SK-N-SH (cell line): ENCODE measurements around the gene MON1B. TPM values are rescaled to one million over a fixed set of nuclear protein-coding genes. Genes with fewer than 3 reads are reported as not detected.
"Not testable (repeated sequence)": the region's sequence is repeated elsewhere in the genome, so short reads cannot be mapped to it uniquely, and the experiment has no call there.

Experiments
- CTCF ChIA-PET: fragments of 300-600, 350-600 bp; formaldehyde crosslinking; extraction: SDS; loops from one replicate; lab custom pipeline; 2021; lab: Yijun Ruan, JAX
- POLR2A ChIA-PET: fragments of 350-600 bp; sonication (Branson Sonifier 250); formaldehyde crosslinking; extraction: SDS; loops from one replicate; lab custom pipeline; 2020; ENCODE audit warnings: antibody characterized with exemption, inconsistent platforms; lab: Yijun Ruan, JAX
- DNase-seq: peaks from one replicate; pipeline ENCODE4 v3.0.0; 2012
- H2AFZ ChIP-seq: fragments of 200-600 bp; sonication (generic); 2 replicates; pipeline ENCODE4 v1.8.1; 2016; ENCODE audit warnings: antibody characterized with exemption, mild to moderate bottlenecking, low read depth
- H3F3A ChIP-seq: fragments of 200-600 bp; sonication (generic); replicated peaks from 2 replicates; pipeline ENCODE3; 2016; ENCODE audit warnings: antibody characterized with exemption, mild to moderate bottlenecking; ENCODE audit not compliant: insufficient read depth
- H3K27ac ChIP-seq, 2 experiments: fragments of 200-500 bp in 1 of 2; fragments of 200-600 bp in 1 of 2; sonication (Bioruptor generic) in 1 of 2; sonication (generic), shearing (Covaris generic) in 1 of 2; 2 replicates each; pipeline versions ENCODE4 v1.5.1 to v1.6.1; 2014 to 2016; ENCODE audit warnings: low read depth in 2 of 2, inconsistent platforms in 1 of 2, low read length in 1 of 2, mild to moderate bottlenecking in 1 of 2, mixed read lengths in 1 of 2
- H3K27me3 ChIP-seq: fragments of 200-600 bp; sonication (generic), shearing (Covaris generic); 2 replicates; pipeline ENCODE4 v1.6.1; 2016; ENCODE audit warnings: mixed run types; ENCODE audit not compliant: insufficient read depth
- H3K36me3 ChIP-seq, 2 experiments: fragments of 200-500 bp in 1 of 2; fragments of 200-600 bp in 1 of 2; sonication (Bioruptor generic) in 1 of 2; sonication (generic) in 1 of 2; replicated peaks in 1 of 2; 2 replicates each; pipeline versions ENCODE3 to v1.5.1; 2014 to 2016; ENCODE audit warnings: low read length in 1 of 2, mild to moderate bottlenecking in 1 of 2; ENCODE audit not compliant: insufficient read depth in 2 of 2, control insufficient read depth in 1 of 2
- H3K4me1 ChIP-seq, 2 experiments: fragments of 200-500 bp in 1 of 2; fragments of 200-600 bp in 1 of 2; sonication (Bioruptor generic) in 1 of 2; sonication (generic), shearing (Covaris generic) in 1 of 2; 2 replicates each; pipeline versions ENCODE4 v1.5.1 to v1.6.1; 2014 to 2016; ENCODE audit warnings: low read depth in 1 of 2, low read length in 1 of 2, mixed run types in 1 of 2; ENCODE audit not compliant: insufficient read depth in 2 of 2, control insufficient read depth in 1 of 2
- H3K4me2 ChIP-seq: fragments of 200-600 bp; sonication (generic), shearing (Covaris generic); 2 replicates; pipeline ENCODE4 v1.6.1; 2017; ENCODE audit warnings: mixed run types
- H3K4me3 ChIP-seq, 2 experiments: fragments of 200-500 bp in 1 of 2; fragments of 200-600 bp in 1 of 2; sonication (Bioruptor generic) in 1 of 2; sonication (generic), shearing (Covaris generic) in 1 of 2; 2 replicates each; pipeline versions ENCODE4 v1.5.1 to v1.8.1; 2014 to 2016; ENCODE audit warnings: low read depth in 2 of 2, inconsistent platforms in 1 of 2, low read length in 1 of 2, mild to moderate bottlenecking in 1 of 2, mixed read lengths in 1 of 2, moderate library complexity in 1 of 2
- H3K79me2 ChIP-seq: fragments of 200-600 bp; sonication (generic); 2 replicates; pipeline ENCODE4 v1.8.1; 2017; ENCODE audit warnings: mild to moderate bottlenecking; ENCODE audit not compliant: insufficient read depth
- H3K9ac ChIP-seq: fragments of 200-600 bp; sonication (generic); 2 replicates; pipeline ENCODE4 v1.6.1; 2017; ENCODE audit warnings: mixed run types
- H3K9me2 ChIP-seq: fragments of 200-600 bp; sonication (generic); 2 replicates; pipeline ENCODE4 v1.6.1; 2017; ENCODE audit warnings: mixed run types
- H3K9me3 ChIP-seq: fragments of 200-600 bp; sonication (generic); 2 replicates; pipeline ENCODE4 v1.6.1; 2017; ENCODE audit warnings: mixed run types, mild to moderate bottlenecking, moderate library complexity
- H4K20me1 ChIP-seq: fragments of 200-600 bp; sonication (generic); 2 replicates; pipeline ENCODE4 v1.6.1; 2017; ENCODE audit warnings: mild to moderate bottlenecking, mixed run types; ENCODE audit not compliant: insufficient read depth
- ELF1 ChIP-seq: IDR thresholded peaks from 2 replicates; pipeline ENCODE4 v1.4.0; 2012
- EP300 ChIP-seq, 2 experiments: IDR thresholded peaks; 2 replicates each; pipeline versions ENCODE4 v1.4.0 to v1.6.1; 2012; ENCODE audit warnings: borderline replicate concordance in 1 of 2, low read depth in 1 of 2, low read length in 1 of 2
- FOXM1 ChIP-seq: IDR thresholded peaks from 2 replicates; pipeline ENCODE4 v1.4.0; 2012; ENCODE audit warnings: low read depth, mild to moderate bottlenecking
- GATA2 ChIP-seq: sonication (generic); formaldehyde crosslinking; IDR thresholded peaks from 2 replicates; pipeline ENCODE4 v1.5.0; 2020; ENCODE audit warnings: mild to moderate bottlenecking, missing genetic modification reagents
- MAX ChIP-seq: IDR thresholded peaks from 2 replicates; pipeline ENCODE4 v1.4.0; 2012; ENCODE audit warnings: low read depth
- RFX5 ChIP-seq: IDR thresholded peaks from 2 replicates; pipeline ENCODE4 v1.6.1; 2012; ENCODE audit warnings: mild to moderate bottlenecking, improper control_type of control experiment, low read length
- TAF1 ChIP-seq: IDR thresholded peaks from 2 replicates; pipeline ENCODE4 v1.6.1; 2012; ENCODE audit warnings: low read depth, mild to moderate bottlenecking, low read length, moderate library complexity, borderline replicate concordance
- TEAD4 ChIP-seq: IDR thresholded peaks from 2 replicates; pipeline ENCODE4 v1.4.0; 2012; ENCODE audit warnings: mild to moderate bottlenecking, borderline replicate concordance; ENCODE audit not compliant: insufficient read depth
- WGBS: methylation state at CpG from one replicate; pipeline ENCODE4 v1.1.6; 2017; ENCODE audit warnings: low lambda C conversion rate; 5-methylcytosine and 5-hydroxymethylcytosine counted together
- polyA plus RNA-seq, 3 experiments: library from polyadenylated mRNA; depleted of rRNA; stranded (reverse); fragments of >200 nt; gene quantifications; 2 replicates each; pipeline ENCODE4 v1.2.3, GENCODE V29; 2012
- TF ChIP-seq, protein P1 (sequence below): fragments of 150-350 bp; IDR thresholded peaks from 2 replicates; pipeline ENCODE4 v1.6.1; 2016; ENCODE audit warnings: mild to moderate bottlenecking, low read depth, low read length
- TF ChIP-seq, protein P2 (sequence below): IDR thresholded peaks from 2 replicates; pipeline ENCODE4 v1.4.0; 2012; ENCODE audit warnings: low read depth, borderline replicate concordance
- TF ChIP-seq, protein P3 (sequence below): IDR thresholded peaks from 2 replicates; pipeline ENCODE4 v1.6.1; 2012; ENCODE audit warnings: mild to moderate bottlenecking, low read depth, low read length, moderate library complexity
- TF ChIP-seq, protein P4 (sequence below): IDR thresholded peaks from 2 replicates; pipeline ENCODE4; 2012

MON1B gene
- polyA plus RNA-seq, 1 of the 3 experiments (the other 2 are of a cell fraction) = 16.9 TPM

GRCh38 chr16:77236063-77236511, 45.1 kb downstream of the MON1B start (continued):
- TF ChIP-seq, protein P1, sequence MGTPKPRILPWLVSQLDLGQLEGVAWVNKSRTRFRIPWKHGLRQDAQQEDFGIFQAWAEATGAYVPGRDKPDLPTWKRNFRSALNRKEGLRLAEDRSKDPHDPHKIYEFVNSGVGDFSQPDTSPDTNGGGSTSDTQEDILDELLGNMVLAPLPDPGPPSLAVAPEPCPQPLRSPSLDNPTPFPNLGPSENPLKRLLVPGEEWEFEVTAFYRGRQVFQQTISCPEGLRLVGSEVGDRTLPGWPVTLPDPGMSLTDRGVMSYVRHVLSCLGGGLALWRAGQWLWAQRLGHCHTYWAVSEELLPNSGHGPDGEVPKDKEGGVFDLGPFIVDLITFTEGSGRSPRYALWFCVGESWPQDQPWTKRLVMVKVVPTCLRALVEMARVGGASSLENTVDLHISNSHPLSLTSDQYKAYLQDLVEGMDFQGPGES = no peak
- TF ChIP-seq RFX5 (0 out of 2 replicates have a peak, but pooled peaks have one; percentile 16), GATA2 (CRISPR knock-in tag) (no peak), ELF1 (no peak), FOXM1 (0 out of 2 replicates have a peak, but pooled peaks have one; percentile 25), TAF1 (no peak), MAX (no peak), TEAD4 (no peak)
- TF ChIP-seq, protein P2, sequence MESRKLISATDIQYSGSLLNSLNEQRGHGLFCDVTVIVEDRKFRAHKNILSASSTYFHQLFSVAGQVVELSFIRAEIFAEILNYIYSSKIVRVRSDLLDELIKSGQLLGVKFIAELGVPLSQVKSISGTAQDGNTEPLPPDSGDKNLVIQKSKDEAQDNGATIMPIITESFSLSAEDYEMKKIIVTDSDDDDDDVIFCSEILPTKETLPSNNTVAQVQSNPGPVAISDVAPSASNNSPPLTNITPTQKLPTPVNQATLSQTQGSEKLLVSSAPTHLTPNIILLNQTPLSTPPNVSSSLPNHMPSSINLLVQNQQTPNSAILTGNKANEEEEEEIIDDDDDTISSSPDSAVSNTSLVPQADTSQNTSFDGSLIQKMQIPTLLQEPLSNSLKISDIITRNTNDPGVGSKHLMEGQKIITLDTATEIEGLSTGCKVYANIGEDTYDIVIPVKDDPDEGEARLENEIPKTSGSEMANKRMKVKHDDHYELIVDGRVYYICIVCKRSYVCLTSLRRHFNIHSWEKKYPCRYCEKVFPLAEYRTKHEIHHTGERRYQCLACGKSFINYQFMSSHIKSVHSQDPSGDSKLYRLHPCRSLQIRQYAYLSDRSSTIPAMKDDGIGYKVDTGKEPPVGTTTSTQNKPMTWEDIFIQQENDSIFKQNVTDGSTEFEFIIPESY = no peak
- TF ChIP-seq, protein P3, sequence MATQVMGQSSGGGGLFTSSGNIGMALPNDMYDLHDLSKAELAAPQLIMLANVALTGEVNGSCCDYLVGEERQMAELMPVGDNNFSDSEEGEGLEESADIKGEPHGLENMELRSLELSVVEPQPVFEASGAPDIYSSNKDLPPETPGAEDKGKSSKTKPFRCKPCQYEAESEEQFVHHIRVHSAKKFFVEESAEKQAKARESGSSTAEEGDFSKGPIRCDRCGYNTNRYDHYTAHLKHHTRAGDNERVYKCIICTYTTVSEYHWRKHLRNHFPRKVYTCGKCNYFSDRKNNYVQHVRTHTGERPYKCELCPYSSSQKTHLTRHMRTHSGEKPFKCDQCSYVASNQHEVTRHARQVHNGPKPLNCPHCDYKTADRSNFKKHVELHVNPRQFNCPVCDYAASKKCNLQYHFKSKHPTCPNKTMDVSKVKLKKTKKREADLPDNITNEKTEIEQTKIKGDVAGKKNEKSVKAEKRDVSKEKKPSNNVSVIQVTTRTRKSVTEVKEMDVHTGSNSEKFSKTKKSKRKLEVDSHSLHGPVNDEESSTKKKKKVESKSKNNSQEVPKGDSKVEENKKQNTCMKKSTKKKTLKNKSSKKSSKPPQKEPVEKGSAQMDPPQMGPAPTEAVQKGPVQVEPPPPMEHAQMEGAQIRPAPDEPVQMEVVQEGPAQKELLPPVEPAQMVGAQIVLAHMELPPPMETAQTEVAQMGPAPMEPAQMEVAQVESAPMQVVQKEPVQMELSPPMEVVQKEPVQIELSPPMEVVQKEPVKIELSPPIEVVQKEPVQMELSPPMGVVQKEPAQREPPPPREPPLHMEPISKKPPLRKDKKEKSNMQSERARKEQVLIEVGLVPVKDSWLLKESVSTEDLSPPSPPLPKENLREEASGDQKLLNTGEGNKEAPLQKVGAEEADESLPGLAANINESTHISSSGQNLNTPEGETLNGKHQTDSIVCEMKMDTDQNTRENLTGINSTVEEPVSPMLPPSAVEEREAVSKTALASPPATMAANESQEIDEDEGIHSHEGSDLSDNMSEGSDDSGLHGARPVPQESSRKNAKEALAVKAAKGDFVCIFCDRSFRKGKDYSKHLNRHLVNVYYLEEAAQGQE = no peak

- H3K27ac ChIP-seq = no peak overlapping the region
- H3K36me3 ChIP-seq = no peaks in the 10 kb centered on the region
- WGBS = 66% methylated on average over 5 of the region's 5 CpGs
- no peaks in the 10 kb centered on the region for H3K9me3 ChIP-seq
- no peak overlapping the region for H3K9ac ChIP-seq
- no peaks in the 10 kb centered on the region for H3K27me3 ChIP-seq
- no peak overlapping the region for H3K4me3 ChIP-seq
- H4K20me1 ChIP-seq = no peaks in the 10 kb centered on the region
- H3K9me2 ChIP-seq = no peaks in the 10 kb centered on the region
- H3K4me2 ChIP-seq = no peak overlapping the region
- H3F3A ChIP-seq = no peaks in the 10 kb centered on the region
- no peak for DNase-seq
- H3K4me1 ChIP-seq = no peaks in the 10 kb centered on the region; a peak in 1 of 4 replicates
- H3K79me2 ChIP-seq = no peaks in the 10 kb centered on the region
- POLR2A ChIA-PET = no interaction called here
- H2AFZ ChIP-seq = no peak overlapping the region
- TF ChIP-seq MAX (no peak), EP300 (IDR thresholded peaks at IDR 0.05; ENCODE audit: borderline replicate concordance in 1 of 2, low read depth in 1 of 2, low read length in 1 of 2) (no peak)
- TF ChIP-seq, protein P4, sequence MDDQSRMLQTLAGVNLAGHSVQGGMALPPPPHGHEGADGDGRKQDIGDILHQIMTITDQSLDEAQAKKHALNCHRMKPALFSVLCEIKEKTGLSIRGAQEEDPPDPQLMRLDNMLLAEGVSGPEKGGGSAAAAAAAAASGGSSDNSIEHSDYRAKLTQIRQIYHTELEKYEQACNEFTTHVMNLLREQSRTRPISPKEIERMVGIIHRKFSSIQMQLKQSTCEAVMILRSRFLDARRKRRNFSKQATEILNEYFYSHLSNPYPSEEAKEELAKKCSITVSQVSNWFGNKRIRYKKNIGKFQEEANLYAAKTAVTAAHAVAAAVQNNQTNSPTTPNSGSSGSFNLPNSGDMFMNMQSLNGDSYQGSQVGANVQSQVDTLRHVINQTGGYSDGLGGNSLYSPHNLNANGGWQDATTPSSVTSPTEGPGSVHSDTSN = no peak
- CTCF ChIA-PET = interaction anchor here (0.8 to 1.7 kb wide), 2 partner anchors 12 to 345 kb away, joined by 3 to 12 read pairs; no protein-coding TSS in a partner anchor
Measured at GRCh38 chr16:77238593-77238992, 47.6 kb downstream of the MON1B start.

DNA sequence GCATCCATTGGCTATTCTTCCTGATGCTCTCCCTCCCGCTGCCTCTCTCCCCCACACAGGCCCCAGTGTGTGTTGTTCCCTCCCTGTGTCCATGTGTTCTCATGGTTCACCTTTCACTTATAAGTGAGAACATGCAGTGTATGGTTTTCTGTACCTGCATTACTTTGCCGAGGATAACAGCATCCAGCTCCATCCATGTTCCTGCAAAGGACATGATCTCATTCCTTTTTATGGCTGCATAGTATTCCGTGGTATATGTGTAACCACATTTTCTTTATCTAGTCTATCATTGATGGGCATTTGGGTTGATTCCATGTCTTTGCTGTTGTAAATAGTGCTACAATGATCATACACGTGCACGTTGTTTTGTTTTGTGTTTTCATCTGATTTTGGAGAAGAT, 51.5 kb downstream of the MON1B start:
- H3K9ac ChIP-seq, H2AFZ ChIP-seq, CTCF ChIA-PET, H3K27ac ChIP-seq, H3K9me3 ChIP-seq, H3K27me3 ChIP-seq, H3K4me1 ChIP-seq, H3K79me2 ChIP-seq, H3K9me2 ChIP-seq, H3K36me3 ChIP-seq, POLR2A ChIA-PET, H3K4me2 ChIP-seq, DNase-seq, H3K4me3 ChIP-seq, H3F3A ChIP-seq, H4K20me1 ChIP-seq: not testable (repeated sequence)
- 73% methylated on average over 5 of the region's 5 CpGs for WGBS
